ENCODE measurements around the gene PREX1.

GRCh38 chr20:48706710-48707365 is 121.0 kb downstream of the PREX1 start:
- TF ChIP-seq POLR2AphosphoS5 (IDR thresholded peaks at IDR 0.05; ENCODE audit: insufficient read depth, low read depth, low read length) = no peak
- no peak for TF ChIP-seq EZH2 (IDR thresholded peaks at IDR 0.05; ENCODE audit: borderline replicate concordance, low read depth, low read length, severe bottlenecking)
- no peak for TF ChIP-seq POLR2A (IDR thresholded peaks at IDR 0.05; ENCODE audit: low read depth, low read length)
- no peak for TF ChIP-seq CTCF (IDR thresholded peaks at IDR 0.05; ENCODE audit: extremely low read depth in 1 of 2, insufficient read depth in 1 of 2, low read depth in 1 of 2, low read length in 2 of 2)
- TF ChIP-seq FOS (IDR thresholded peaks at IDR 0.05; ENCODE audit: borderline replicate concordance, insufficient read depth, low read length) = no peak
- TF ChIP-seq MYC (IDR thresholded peaks at IDR 0.05; ENCODE audit: low read depth, low read length) = no peak
